Measurements from ENCODE around the gene SMURF2. TPM values are rescaled to one million over a fixed set of nuclear protein-coding genes. Genes with fewer than 3 reads are reported as not detected.

SMURF2 gene
- total and polyA plus RNA-seq, 9 of the 15 experiments (the other 6 are each of a cell fraction or from before 2014, with no cell fraction given) = 3.8 to 22.0 (median 14.8) TPM

GRCh38 chr17:64496786-64497564, 165.1 kb downstream of the SMURF2 start, which contains the start of gene POLG2 (continued):
- TF ChIP-seq NFIX (CRISPR knock-in tag; IDR thresholded peaks at IDR 0.05; ENCODE audit: low read depth) (no peak), ZNF740 (CRISPR knock-in tag; IDR thresholded peaks at IDR 0.05) (no peak), ZNF740 (tag; IDR thresholded peaks at IDR 0.05) (no peak; a peak in 1 of 4 replicates), POLR2A (conservative IDR thresholded peaks at IDR 0.05) (peak; percentile 94), IRF2 (CRISPR knock-in tag; IDR thresholded peaks at IDR 0.05) (no peak), E4F1 (CRISPR knock-in tag; IDR thresholded peaks at IDR 0.05; ENCODE audit: borderline replicate concordance) (no peak), TEAD4 (IDR thresholded peaks at IDR 0.05; ENCODE audit: low read length) (peak; percentile 47; the same call in 1 of the 2 replicates), TEAD4 (CRISPR knock-in tag; IDR thresholded peaks at IDR 0.05; ENCODE audit: borderline replicate concordance) (no peak), NR2C1 (IDR thresholded peaks at IDR 0.05) (no peak; the same call in 1 of the 2 replicates), NR2C1 (tag; IDR thresholded peaks at IDR 0.05) (peak; percentile 41), CBX2 (IDR thresholded peaks at IDR 0.05; ENCODE audit: insufficient read depth, low read length, poor library complexity, severe bottlenecking) (no peak), PCBP1 (IDR thresholded peaks at IDR 0.05; ENCODE audit: low read depth, low read length, poor library complexity, severe bottlenecking) (no peak), TRIM25 (IDR thresholded peaks at IDR 0.05; ENCODE audit: borderline replicate concordance) (no peak), MAFK (IDR thresholded peaks at IDR 0.05; ENCODE audit: low read length) (no peak), HINFP (tag; conservative IDR thresholded peaks at IDR 0.05; ENCODE audit: low read depth) (0 out of 2 replicates have a peak, but pooled peaks have one; percentile 50), BMI1 (IDR thresholded peaks at IDR 0.05; ENCODE audit: low read length) (no peak), ZNF431 (CRISPR knock-in tag; IDR thresholded peaks at IDR 0.05) (peak; percentile 5; the same call in 1 of the 2 replicates), TAL1 (IDR thresholded peaks at IDR 0.05) (no peak), TRIM28 (IDR thresholded peaks at IDR 0.05) (no peak), POLR3G (IDR thresholded peaks at IDR 0.05; ENCODE audit: extremely low read depth, insufficient read length, insufficient replicate concordance) (no peak), HMG20A (CRISPR knock-in tag; conservative IDR thresholded peaks at IDR 0.05) (no peak), NFE2L1 (tag; IDR thresholded peaks at IDR 0.05; ENCODE audit: borderline replicate concordance, low read depth) (no peak), MEF2D (tag; conservative IDR thresholded peaks at IDR 0.05; ENCODE audit: low read depth) (peak; percentile 50; the same call in 1 of the 2 replicates)

All from K562 (cell line).